Astrocyte (in vitro differentiated cells and primary cell): ENCODE data around the gene LRMDA. TPM values are rescaled to one million over a fixed set of nuclear protein-coding genes. Genes with fewer than 3 reads are reported as not detected.

Experiments
- DNase-seq: peaks from one replicate; pipeline ENCODE4 v3.0.0-alpha.2; 2010; ENCODE audit warnings: low read depth
- FAIRE-seq: peaks from 2 replicates; lab custom pipeline; 2011; peaks lifted over from hg19 to GRCh38; lab: Jason Lieb, UNC
- H2AFZ ChIP-seq: 2 replicates; pipeline ENCODE4 v1.6.0; 2012; ENCODE audit warnings: low read depth, low read length, inconsistent platforms
- H3K27ac ChIP-seq: 2 replicates; pipeline ENCODE4 v1.5.1; 2011; ENCODE audit warnings: low read depth, low read length, inconsistent platforms
- H3K27me3 ChIP-seq: 2 replicates; pipeline ENCODE4 v1.6.0; 2011; ENCODE audit warnings: low read length, inconsistent platforms; ENCODE audit not compliant: insufficient read depth
- H3K36me3 ChIP-seq: 2 replicates; pipeline ENCODE4 v1.5.1; 2011; ENCODE audit warnings: low read length, inconsistent platforms; ENCODE audit not compliant: insufficient read depth
- H3K4me1 ChIP-seq: 2 replicates; pipeline ENCODE4 v1.5.1; 2011; ENCODE audit warnings: low read length, inconsistent platforms; ENCODE audit not compliant: insufficient read depth
- H3K4me2 ChIP-seq: 2 replicates; pipeline ENCODE4 v1.6.0; 2012; ENCODE audit warnings: low read length, inconsistent platforms
- H3K4me3 ChIP-seq: 2 replicates; pipeline ENCODE4 v1.5.1; 2011; ENCODE audit warnings: low read depth, mild to moderate bottlenecking, low read length, inconsistent platforms; ENCODE audit not compliant: insufficient read depth
- H3K79me2 ChIP-seq: 2 replicates; pipeline ENCODE4 v1.6.0; 2012; ENCODE audit warnings: mild to moderate bottlenecking, low read length, inconsistent platforms; ENCODE audit not compliant: insufficient read depth
- H3K9ac ChIP-seq: 2 replicates; pipeline ENCODE4 v1.6.0; 2012; ENCODE audit warnings: mild to moderate bottlenecking, low read length, inconsistent platforms
- H3K9me3 ChIP-seq: 2 replicates; pipeline ENCODE4 v1.5.1; 2012; ENCODE audit warnings: low read depth, mild to moderate bottlenecking, low read length, inconsistent platforms; ENCODE audit not compliant: insufficient read depth
- H4K20me1 ChIP-seq: 2 replicates; pipeline ENCODE4 v1.6.0; 2012; ENCODE audit warnings: low read length, inconsistent platforms; ENCODE audit not compliant: insufficient read depth
- H3K27ac Mint-ChIP-seq: one replicate; pipeline ENCODE4 v1.8.0; 2021; ENCODE audit warnings: mild to moderate bottlenecking, mixed read lengths; ENCODE audit not compliant: unreplicated experiment
- H3K27me3 Mint-ChIP-seq: one replicate; pipeline ENCODE4 v1.8.0; 2021; ENCODE audit warnings: low read depth, mixed read lengths; ENCODE audit not compliant: unreplicated experiment
- H3K36me3 Mint-ChIP-seq: one replicate; pipeline ENCODE4 v1.8.0; 2021; ENCODE audit warnings: low read depth, mixed read lengths; ENCODE audit not compliant: unreplicated experiment
- H3K4me1 Mint-ChIP-seq: one replicate; pipeline ENCODE4 v1.8.0; 2021; ENCODE audit warnings: low read depth, mixed read lengths; ENCODE audit not compliant: unreplicated experiment
- H3K4me3 Mint-ChIP-seq: one replicate; pipeline ENCODE4 v1.8.0; 2021; ENCODE audit warnings: mild to moderate bottlenecking, moderate library complexity, mixed read lengths; ENCODE audit not compliant: unreplicated experiment
- H3K9me3 Mint-ChIP-seq: one replicate; pipeline ENCODE4 v1.8.0; 2021; ENCODE audit warnings: mild to moderate bottlenecking, mixed read lengths; ENCODE audit not compliant: unreplicated experiment
- CTCF ChIP-seq: IDR thresholded peaks from 2 replicates; pipeline ENCODE4 v1.5.1; 2011; ENCODE audit warnings: low read depth, mild to moderate bottlenecking, inconsistent platforms, low read length, moderate library complexity; ENCODE audit not compliant: insufficient read depth
- EZH2 ChIP-seq: IDR thresholded peaks from 2 replicates; pipeline ENCODE4 v1.6.1; 2012; ENCODE audit warnings: mild to moderate bottlenecking, low read length, inconsistent platforms; ENCODE audit not compliant: insufficient read depth
- total RNA-seq: library from RNA; stranded (reverse); gene quantifications from 2 replicates; pipeline ENCODE4 v1.2.1, GENCODE V29; 2021

Gene LRMDA
- total RNA-seq, 1 donor from 2014 or later = 2.7 TPM

- Histone ChIP-seq H3K9me3 (no peaks in the 10 kb centered on the region), H4K20me1 (no peaks in the 10 kb centered on the region), H2AFZ (no peak overlapping the region), H3K27ac (no peak overlapping the region), H3K27me3 (no peaks in the 10 kb centered on the region), H3K79me2 (no peaks in the 10 kb centered on the region), H3K4me3 (no peak overlapping the region), H3K4me1 (peaks cover 15% of the 10 kb centered on the region), H3K36me3 (no peaks in the 10 kb centered on the region), H3K9ac (no peak overlapping the region), H3K4me2 (peak overlapping the region; percentile 66)
- Mint-ChIP-seq H3K36me3 (peaks cover 3% of the 10 kb centered on the region), H3K4me1 (peaks cover 14% of the 10 kb centered on the region), H3K4me3 (no peak overlapping the region), H3K9me3 (peaks cover 10% of the 10 kb centered on the region), H3K27me3 (peaks cover 6% of the 10 kb centered on the region), H3K27ac (no peak overlapping the region)
- no peak for FAIRE-seq
- TF ChIP-seq CTCF (peak; percentile 93), EZH2 (no peak)
- DNase-seq = peak; percentile 39
Measured at GRCh38 chr10:76036111-76036940, 604.9 kb downstream of the LRMDA start.

GRCh38 chr10:76036962-76037361 is 605.5 kb downstream of the LRMDA start:
- TF ChIP-seq EZH2 = no peak
- no peak for TF ChIP-seq CTCF
- H3K9me3 Mint-ChIP-seq = peaks cover 11% of the 10 kb centered on the region
- FAIRE-seq = peak; percentile 13

More at GRCh38 chr10:76036962-76037361, 605.5 kb downstream of the LRMDA start:
- Histone ChIP-seq H4K20me1 (no peaks in the 10 kb centered on the region), H3K4me2 (no peak overlapping the region), H3K27ac (no peak overlapping the region), H2AFZ (no peak overlapping the region), H3K36me3 (no peaks in the 10 kb centered on the region), H3K4me1 (peaks cover 15% of the 10 kb centered on the region), H3K79me2 (no peaks in the 10 kb centered on the region), H3K4me3 (no peak overlapping the region), H3K9ac (no peak overlapping the region), H3K9me3 (no peaks in the 10 kb centered on the region), H3K27me3 (no peaks in the 10 kb centered on the region)
- Mint-ChIP-seq H3K27me3 (peaks cover 5% of the 10 kb centered on the region), H3K4me1 (peaks cover 14% of the 10 kb centered on the region), H3K27ac (peak overlapping the region; percentile 69), H3K4me3 (no peak overlapping the region), H3K36me3 (peaks cover 3% of the 10 kb centered on the region)
- no peak for DNase-seq
